H1 (cell line): ENCODE measurements around the gene LPCAT1. TPM values are rescaled to one million over a fixed set of nuclear protein-coding genes. Genes with fewer than 3 reads are reported as not detected.

Experiments used
- CTCF ChIA-PET: fragments of 300-600 bp; sonication (Branson Sonifier 250); formaldehyde crosslinking; loops from one replicate; lab custom pipeline; 2021; ENCODE audit not compliant: partially characterized antibody; lab: Charles Lee
- POLR2A ChIA-PET: fragments of 300-600 bp; sonication (Branson Sonifier 250); formaldehyde crosslinking; loops from one replicate; lab custom pipeline; 2021; ENCODE audit warnings: inconsistent platforms; ENCODE audit not compliant: partially characterized antibody; lab: Charles Lee
- DNase-seq, 2 experiments: peaks; one replicate each; pipeline versions ENCODE4 v3.0.0 to v3.0.0-alpha.2; 2010 to 2022; ENCODE audit warnings: low spot score in 2 of 2, low read depth in 1 of 2, mixed read lengths in 1 of 2
- FAIRE-seq: peaks from 2 replicates; lab custom pipeline; 2011; peaks lifted over from hg19 to GRCh38; lab: Jason Lieb, UNC
- H2AFZ ChIP-seq: 2 replicates; pipeline ENCODE4 v1.8.1; 2012; ENCODE audit warnings: low read length, inconsistent platforms
- H2AK5ac ChIP-seq: 2 replicates; pipeline ENCODE4 v1.6.1; 2013; ENCODE audit warnings: low read depth, low read length
- H2BK120ac ChIP-seq: replicated peaks from 2 replicates; pipeline ENCODE3; 2013; ENCODE audit warnings: low read depth, low read length, inconsistent platforms
- H2BK12ac ChIP-seq: 2 replicates; pipeline ENCODE4 v1.6.1; 2013; ENCODE audit warnings: low read depth, low read length
- H2BK15ac ChIP-seq: 2 replicates; pipeline ENCODE4 v1.6.1; 2013; ENCODE audit warnings: low read length
- H2BK20ac ChIP-seq: 2 replicates; pipeline ENCODE4 v1.6.1; 2013; ENCODE audit warnings: low read length
- H2BK5ac ChIP-seq: 2 replicates; pipeline ENCODE4 v1.6.1; 2013; ENCODE audit warnings: low read depth, low read length
- H3K14ac ChIP-seq: 2 replicates; pipeline ENCODE4 v1.6.1; 2013; ENCODE audit warnings: inconsistent platforms; ENCODE audit not compliant: insufficient read length
- H3K18ac ChIP-seq: 2 replicates; pipeline ENCODE4 v1.6.1; 2013; ENCODE audit warnings: low read length; ENCODE audit errors: extremely low read depth
- H3K23ac ChIP-seq: 2 replicates; pipeline ENCODE4 v1.6.1; 2013; ENCODE audit warnings: inconsistent platforms; ENCODE audit not compliant: insufficient read length
- H3K23me2 ChIP-seq: 2 replicates; pipeline ENCODE4 v1.6.1; 2013; ENCODE audit warnings: low read depth, low read length
- H3K27ac ChIP-seq: 2 replicates; pipeline ENCODE4 v1.6.1; 2011; ENCODE audit warnings: low read depth, low read length, inconsistent platforms
- H3K27me3 ChIP-seq, 4 experiments: replicated peaks in 1 of 4; 1 replicate in 1 of 4; 2 replicates in 3 of 4; pipeline versions ENCODE4 v1.6.1 to v1.8.1; 2011 to 2013; ENCODE audit warnings: low read length in 3 of 4, mild to moderate bottlenecking in 3 of 4, inconsistent platforms in 2 of 4, mixed read lengths in 2 of 4, moderate library complexity in 1 of 4; ENCODE audit not compliant: control insufficient read depth in 3 of 4, insufficient read depth in 3 of 4; ENCODE audit errors: extremely low read depth in 1 of 4
- H3K36me3 ChIP-seq, 4 experiments: 2 replicates each; pipeline versions ENCODE4 v1.6.1 to v1.8.1; 2011 to 2013; ENCODE audit warnings: mild to moderate bottlenecking in 4 of 4, low read length in 3 of 4, moderate library complexity in 2 of 4, control low read depth in 1 of 4, inconsistent platforms in 1 of 4; ENCODE audit not compliant: insufficient read depth in 4 of 4, control insufficient read depth in 2 of 4
- H3K4ac ChIP-seq: replicated peaks from 2 replicates; pipeline ENCODE3; 2013; ENCODE audit warnings: low read length, low read depth, mixed read lengths, inconsistent platforms; ENCODE audit not compliant: insufficient read length
- H3K4me1 ChIP-seq, 4 experiments: replicated peaks in 1 of 4; 1 replicate in 1 of 4; 2 replicates in 3 of 4; pipeline versions ENCODE4 v1.6.1 to v1.8.1; 2011 to 2013; ENCODE audit warnings: low read length in 3 of 4, inconsistent platforms in 2 of 4, mixed read lengths in 1 of 4; ENCODE audit not compliant: insufficient read depth in 4 of 4, control insufficient read depth in 3 of 4
- H3K4me2 ChIP-seq, 2 experiments: 2 replicates each; pipeline versions ENCODE4 v1.6.1 to v1.8.1; 2011 to 2013; ENCODE audit warnings: low read depth in 2 of 2, low read length in 2 of 2, control low read depth in 1 of 2, inconsistent platforms in 1 of 2, mild to moderate bottlenecking in 1 of 2; ENCODE audit not compliant: insufficient read depth in 1 of 2
- H3K4me3 ChIP-seq, 4 experiments: fragments of 200-600, 300-600 bp in 1 of 4; sonication (generic), shearing (Covaris generic), sonication (Bioruptor Twin) in 1 of 4; 2 replicates each; pipeline versions ENCODE4 v1.5.1 to v1.8.1; 2011 to 2016; ENCODE audit warnings: low read length in 4 of 4, low read depth in 3 of 4, control low read depth in 2 of 4, inconsistent platforms in 2 of 4, mild to moderate bottlenecking in 2 of 4, mixed read lengths in 1 of 4, moderate library complexity in 1 of 4; ENCODE audit not compliant: insufficient read depth in 2 of 4; ENCODE audit errors: extremely low read depth in 1 of 4
- H3K56ac ChIP-seq: replicated peaks from 2 replicates; pipeline ENCODE3; 2013; ENCODE audit warnings: low read depth, mild to moderate bottlenecking, mixed read lengths, low read length, inconsistent platforms; ENCODE audit not compliant: insufficient read length
- H3K79me1 ChIP-seq: 2 replicates; pipeline ENCODE4 v1.6.1; 2013; ENCODE audit warnings: low read depth, low read length, control low read depth
- H3K79me2 ChIP-seq, 2 experiments: 2 replicates each; pipeline versions ENCODE4 v1.6.1 to v1.8.1; 2012 to 2013; ENCODE audit warnings: low read length in 2 of 2, mild to moderate bottlenecking in 2 of 2, inconsistent platforms in 1 of 2; ENCODE audit not compliant: insufficient read depth in 2 of 2, control insufficient read depth in 1 of 2
- H3K9ac ChIP-seq, 4 experiments: replicated peaks in 1 of 4; 1 replicate in 1 of 4; 2 replicates in 3 of 4; pipeline versions ENCODE4 v1.6.1 to v1.8.1; 2011 to 2013; ENCODE audit warnings: low read depth in 3 of 4, low read length in 3 of 4, control low read depth in 2 of 4, mild to moderate bottlenecking in 2 of 4, moderate library complexity in 2 of 4, inconsistent platforms in 1 of 4; ENCODE audit errors: extremely low read depth in 1 of 4
- H3K9me3 ChIP-seq, 2 experiments: 2 replicates each; pipeline versions ENCODE4 v1.6.1 to v1.8.1; 2012 to 2013; ENCODE audit warnings: mild to moderate bottlenecking in 2 of 2, moderate library complexity in 2 of 2, control low read depth in 1 of 2, inconsistent platforms in 1 of 2, low read depth in 1 of 2, low read length in 1 of 2, mixed read lengths in 1 of 2; ENCODE audit not compliant: insufficient read depth in 2 of 2
- H4K20me1 ChIP-seq, 2 experiments: replicated peaks in 1 of 2; 2 replicates each; pipeline versions ENCODE3 to v1.8.1; 2011 to 2013; ENCODE audit warnings: inconsistent platforms in 2 of 2, low read length in 2 of 2, mild to moderate bottlenecking in 1 of 2; ENCODE audit not compliant: insufficient read depth in 2 of 2, control insufficient read depth in 1 of 2
- H4K5ac ChIP-seq: 2 replicates; pipeline ENCODE4 v1.6.1; 2013; ENCODE audit warnings: low read length, low read depth, mixed read lengths, inconsistent platforms; ENCODE audit not compliant: insufficient read length
- H4K8ac ChIP-seq: 2 replicates; pipeline ENCODE4 v1.8.0; 2013; ENCODE audit warnings: mild to moderate bottlenecking, moderate library complexity, low read length, inconsistent platforms; ENCODE audit not compliant: insufficient read depth; ENCODE audit errors: extremely low read depth
- H4K91ac ChIP-seq: replicated peaks from 2 replicates; pipeline ENCODE3; 2013; ENCODE audit warnings: low read length, mixed read lengths, inconsistent platforms; ENCODE audit not compliant: insufficient read length
- POLR2AphosphoS5 ChIP-seq: IDR thresholded peaks from 2 replicates; pipeline ENCODE4 v1.6.1; 2011; ENCODE audit warnings: low read depth, low read length
- WGBS, 2 experiments: shearing (Covaris generic) in 1 of 2; methylation state at CpG; one replicate each; pipeline versions ENCODE4 v1.1.6 to v1.1.7; 2013 to 2015; ENCODE audit warnings: low lambda C conversion rate in 2 of 2, mixed read lengths in 2 of 2, inconsistent platforms in 1 of 2, low coverage in 1 of 2, missing lambda C conversion rate in 1 of 2; ENCODE audit not compliant: insufficient replicate concordance in 2 of 2, insufficient coverage in 1 of 2, insufficient read length in 1 of 2; ENCODE audit errors: extremely low coverage in 1 of 2, missing lambda C conversion rate in 1 of 2; 5-methylcytosine and 5-hydroxymethylcytosine counted together
- polyA plus RNA-seq, 7 experiments: library from polyadenylated mRNA; depleted of rRNA in 3 of 7; stranded (reverse) in 5 of 7; unstranded in 2 of 7; fragments of >200 nt in 5 of 7; fragments of 200-250 nt in 2 of 7; gene quantifications; 1 replicate in 5 of 7; 2 replicates in 1 of 7; 4 replicates in 1 of 7; pipeline versions ENCODE4 v1.2.1 to v1.2.3, GENCODE V29; 2011 to 2013; ENCODE audit warnings: missing spikeins in 2 of 7, mixed read lengths in 2 of 7
- total RNA-seq: library from RNA; stranded (reverse); fragmentation: NEBNext Ultra II Directional; extraction: Animal tissue kit (Norgen Biotek cat#: 25700); gene quantifications from 2 replicates; pipeline ENCODE4 v1.2.1, GENCODE V29; 2021

LPCAT1 gene
- total and polyA plus RNA-seq, 2 of the 8 experiments (the other 6 are each of a cell fraction or from before 2014, with no cell fraction given) = 107 to 260 TPM

GRCh38 chr5:1479066-1479465, 44.7 kb downstream of the LPCAT1 start:
- WGBS, 2 experiments = 89% methylated on average over 7 of the region's 7 CpGs; no CpG with 5 or more reads in 1 of the 2 experiments
- DNase-seq = no peak
- Histone ChIP-seq H3K4me1 (peaks cover 0 to 4% (median under 1%) of the 10 kb centered on the region in 4 experiments; a peak in 2 of 7 replicates), H3K9me3 (no peaks in the 10 kb centered on the region), H2BK5ac (no peak overlapping the region), H2BK12ac (no peak overlapping the region), H2BK15ac (no peak overlapping the region), H3K4me3 (no peak overlapping the region), H3K27me3 (no peaks in the 10 kb centered on the region), H4K8ac (no peak overlapping the region), H2AK5ac (no peak overlapping the region), H3K56ac (no peak overlapping the region), H3K18ac (no peak overlapping the region), H2BK20ac (no peak overlapping the region), H3K4me2 (no peak overlapping the region), H4K20me1 (peaks cover 7 to 10% of the 10 kb centered on the region in 2 experiments), H3K4ac (no peak overlapping the region), H2BK120ac (no peak overlapping the region), H4K91ac (no peak overlapping the region), H3K36me3 (peaks cover 33 to 61% (median 55%) of the 10 kb centered on the region in 4 experiments), H3K9ac (no peak overlapping the region), H2AFZ (no peak overlapping the region), H3K14ac (no peak overlapping the region), H3K27ac (no peak overlapping the region), H3K23ac (no peak overlapping the region), H3K79me2 (no peaks in the 10 kb centered on the region), H3K79me1 (no peaks in the 10 kb centered on the region), H4K5ac (no peak overlapping the region), H3K23me2 (no peaks in the 10 kb centered on the region)
- no peak for FAIRE-seq
- CTCF ChIA-PET = interaction anchor here (0.9 to 7.7 kb wide), 11 partner anchors 8 to 165 kb away, joined by 3 to 47 read pairs (median 6); no protein-coding TSS in a partner anchor
- POLR2A ChIA-PET = no interaction called here
- no peak for TF ChIP-seq POLR2AphosphoS5
